Fibroblast of lung (primary cell): Measurements from ENCODE around the gene DHRS2.

Experiments used
- EZH2 ChIP-seq: IDR thresholded peaks from 2 replicates; pipeline ENCODE4 v1.5.1; 2012; ENCODE audit warnings: low read length, control low read depth, mild to moderate bottlenecking; ENCODE audit errors: missing control alignments
- TF ChIP-seq, protein P1 (sequence below), 2 donors: IDR thresholded peaks in 1 of 2; conservative IDR thresholded peaks in 1 of 2; 1 replicate in 1 of 2; 2 replicates in 1 of 2; pipeline ENCODE4 v1.5.1; 2011 to 2012; ENCODE audit warnings: low read length in 2 of 2, control low read depth in 1 of 2, inconsistent platforms in 1 of 2, low read depth in 1 of 2, mild to moderate bottlenecking in 1 of 2

DNA sequence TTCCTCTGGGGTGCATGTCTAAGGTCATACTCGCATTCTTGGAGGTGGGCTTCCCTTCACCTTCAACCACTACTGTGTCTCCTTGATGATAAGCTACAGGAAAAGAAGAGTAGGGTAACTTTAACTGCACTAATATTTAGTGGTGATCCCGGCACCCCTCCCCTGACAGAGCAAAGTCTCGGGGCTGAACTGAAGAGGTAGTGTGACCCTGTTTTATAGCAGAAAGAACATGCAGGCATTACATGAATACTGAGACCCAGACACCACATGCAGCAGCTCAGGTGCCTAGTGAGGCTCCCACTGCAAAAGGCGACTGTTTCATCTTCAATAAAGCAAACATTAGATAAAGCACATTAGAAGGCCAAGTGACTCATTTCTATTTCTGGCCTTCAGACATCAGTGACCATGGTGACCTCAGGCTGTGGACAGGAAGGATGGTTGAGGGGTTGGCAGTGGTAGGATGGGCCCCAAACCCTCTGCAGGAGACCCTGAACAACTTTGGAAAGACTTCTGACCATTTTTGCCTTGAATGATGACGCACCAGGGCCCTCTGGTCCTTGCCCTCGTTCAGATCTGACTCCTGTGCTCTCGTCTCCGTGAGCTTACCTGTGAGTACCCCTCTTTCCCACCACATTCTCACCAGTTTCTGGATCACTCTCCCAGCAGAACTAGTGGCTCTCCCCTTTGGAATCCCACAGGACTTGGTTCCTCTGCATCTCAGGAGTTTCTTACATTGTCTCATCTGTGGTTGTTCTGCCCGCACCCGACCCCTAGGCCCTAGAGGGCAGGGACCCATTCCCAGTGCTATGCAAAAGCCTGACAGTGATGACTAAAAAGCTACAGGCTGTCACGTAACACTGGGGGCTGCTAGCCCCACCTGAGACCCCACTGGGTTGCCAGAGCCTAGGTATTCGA, 33.7 kb upstream of the DHRS2 start:
- no peak for TF ChIP-seq EZH2
- TF ChIP-seq, protein P1, sequence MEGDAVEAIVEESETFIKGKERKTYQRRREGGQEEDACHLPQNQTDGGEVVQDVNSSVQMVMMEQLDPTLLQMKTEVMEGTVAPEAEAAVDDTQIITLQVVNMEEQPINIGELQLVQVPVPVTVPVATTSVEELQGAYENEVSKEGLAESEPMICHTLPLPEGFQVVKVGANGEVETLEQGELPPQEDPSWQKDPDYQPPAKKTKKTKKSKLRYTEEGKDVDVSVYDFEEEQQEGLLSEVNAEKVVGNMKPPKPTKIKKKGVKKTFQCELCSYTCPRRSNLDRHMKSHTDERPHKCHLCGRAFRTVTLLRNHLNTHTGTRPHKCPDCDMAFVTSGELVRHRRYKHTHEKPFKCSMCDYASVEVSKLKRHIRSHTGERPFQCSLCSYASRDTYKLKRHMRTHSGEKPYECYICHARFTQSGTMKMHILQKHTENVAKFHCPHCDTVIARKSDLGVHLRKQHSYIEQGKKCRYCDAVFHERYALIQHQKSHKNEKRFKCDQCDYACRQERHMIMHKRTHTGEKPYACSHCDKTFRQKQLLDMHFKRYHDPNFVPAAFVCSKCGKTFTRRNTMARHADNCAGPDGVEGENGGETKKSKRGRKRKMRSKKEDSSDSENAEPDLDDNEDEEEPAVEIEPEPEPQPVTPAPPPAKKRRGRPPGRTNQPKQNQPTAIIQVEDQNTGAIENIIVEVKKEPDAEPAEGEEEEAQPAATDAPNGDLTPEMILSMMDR (conservative IDR thresholded peaks at IDR 0.05 in 1 of 2, IDR thresholded peaks at IDR 0.05 in 1 of 2; ENCODE audit: low read depth in 1 of 2, low read length in 2 of 2), result no peak
